GM12891 (cell line): ENCODE data around the gene PCDHGB4.

Experiments used
- PAX5 ChIP-seq: IDR thresholded peaks from 2 replicates; pipeline ENCODE4 v1.6.1; 2011; ENCODE audit warnings: low read length, moderate library complexity, mild to moderate bottlenecking; ENCODE audit not compliant: insufficient read depth, severe bottlenecking
- POLR2A ChIP-seq: IDR thresholded peaks from 2 replicates; pipeline ENCODE4 v1.6.1; 2011; ENCODE audit warnings: low read depth, low read length, control low read depth
- POLR2AphosphoS5 ChIP-seq: IDR thresholded peaks from 2 replicates; pipeline ENCODE4 v1.6.1; 2011; ENCODE audit warnings: low read depth, low read length, control low read depth
- POU2F2 ChIP-seq: IDR thresholded peaks from 2 replicates; pipeline ENCODE4 v1.6.1; 2011; ENCODE audit warnings: low read depth, mild to moderate bottlenecking, control low read depth, low read length, moderate library complexity
- SPI1 ChIP-seq: IDR thresholded peaks from 2 replicates; pipeline ENCODE4 v1.6.1; 2011; ENCODE audit warnings: low read depth, low read length, control low read depth
- TAF1 ChIP-seq: IDR thresholded peaks from 2 replicates; pipeline ENCODE4 v1.6.1; 2011; ENCODE audit warnings: low read depth, low read length, control low read depth

GRCh38 chr5:141388661-141389060 lies 1.2 kb downstream of the PCDHGB4 start:
- TF ChIP-seq TAF1: no peak
- TF ChIP-seq POLR2A: no peak
- TF ChIP-seq POLR2AphosphoS5: no peak
- no peak for TF ChIP-seq SPI1
- no peak for TF ChIP-seq POU2F2
- TF ChIP-seq PAX5: no peak
